Suprapubic skin (tissue), 4 donors: ENCODE results near the gene AKIP1.

ENCODE experiments used
- CTCF ChIP-seq, 2 donors: fragments of 200-600 bp in 1 of 2; fragments of 450-650 bp in 1 of 2; sonication (generic) in 1 of 2; IDR thresholded peaks; one replicate each; pipeline ENCODE4 v1.5.1; 2016 to 2019; ENCODE audit warnings: antibody characterized with exemption in 2 of 2, mild to moderate bottlenecking in 1 of 2, moderate library complexity in 1 of 2
- EP300 ChIP-seq: sonication (generic); formaldehyde crosslinking; IDR thresholded peaks from one replicate; pipeline ENCODE4 v1.6.1; 2017; ENCODE audit warnings: antibody characterized with exemption
- POLR2A ChIP-seq, 2 donors: fragments of 450-650 bp; IDR thresholded peaks; one replicate each; pipeline ENCODE4 v1.6.1; 2017; ENCODE audit warnings: antibody characterized with exemption in 2 of 2, mild to moderate bottlenecking in 2 of 2, moderate library complexity in 2 of 2
- POLR2AphosphoS5 ChIP-seq, 3 donors: sonication (generic); formaldehyde crosslinking; IDR thresholded peaks; one replicate each; pipeline ENCODE4 v1.6.1; 2017; ENCODE audit warnings: antibody characterized with exemption in 3 of 3

DNA sequence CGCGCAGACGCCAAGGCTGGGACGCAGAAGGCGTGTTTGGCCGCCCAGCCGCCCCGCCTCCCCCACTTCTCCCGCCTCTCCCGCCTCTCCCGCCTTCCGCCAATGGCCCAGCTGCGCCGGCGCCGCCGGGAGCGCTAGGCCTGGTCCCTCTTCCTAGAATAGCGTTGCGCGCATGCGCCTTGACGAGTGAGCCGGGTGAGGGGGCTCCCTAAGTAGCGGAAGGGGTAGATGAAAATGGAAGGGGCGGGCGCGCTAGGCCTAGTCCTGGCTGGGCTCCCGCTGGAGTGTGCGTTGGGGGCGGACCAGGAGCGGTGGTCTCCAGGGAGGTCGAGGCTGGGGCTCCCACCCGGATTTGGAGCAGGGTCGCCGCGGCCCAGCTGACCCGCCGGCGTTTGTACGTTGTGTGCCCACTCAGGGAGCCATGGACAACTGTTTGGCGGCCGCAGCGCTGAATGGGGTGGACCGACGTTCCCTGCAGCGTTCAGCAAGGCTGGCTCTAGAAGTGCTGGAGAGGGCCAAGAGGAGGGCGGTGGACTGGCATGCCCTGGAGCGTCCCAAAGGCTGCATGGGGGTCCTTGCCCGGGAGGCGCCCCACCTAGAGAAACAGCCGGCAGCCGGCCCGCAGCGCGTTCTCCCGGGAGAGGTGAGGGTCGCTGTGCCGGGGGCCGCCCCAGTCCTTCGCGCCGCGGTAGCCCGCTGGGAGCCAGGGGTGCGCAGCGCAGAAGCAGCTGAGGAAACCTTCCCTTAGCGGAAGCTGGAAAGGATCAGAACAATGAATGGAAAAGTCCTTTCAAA is at the start of gene AKIP1:
- TF ChIP-seq CTCF (IDR thresholded peaks at IDR 0.05) (no peak), EP300 (no peak), POLR2A (IDR thresholded peaks at IDR 0.05) (no peak), POLR2AphosphoS5 (IDR thresholded peaks at IDR 0.05) (no peak)
